GM18951 (cell line): ENCODE data around the gene SUGCT.
"Not testable (repeated sequence)": the region's sequence is repeated elsewhere in the genome, so short reads cannot be mapped to it uniquely, and the experiment has no call there.

ENCODE experiments used
- POLR2A ChIP-seq: IDR thresholded peaks from 4 replicates; pipeline ENCODE4 v1.6.1; 2011; ENCODE audit warnings: mild to moderate bottlenecking; ENCODE audit not compliant: insufficient read length, insufficient read depth; ENCODE audit errors: extremely low read depth
- in situ Hi-C: fragments of 300-500 bp; cut with MboI; formaldehyde crosslinking; loops from one replicate; pipeline ENCODE4 v1.12.0; 2022; ENCODE audit warnings: low sequenced_read_pairs, mixed read lengths, inconsistent platforms; ENCODE audit not compliant: unreplicated experiment

The SUGCT gene

GRCh38 chr7:40162516-40162915 lies 27.7 kb downstream of the SUGCT start:
- in situ Hi-C loops, result no loop called here
- no peak for TF ChIP-seq POLR2A

DNA sequence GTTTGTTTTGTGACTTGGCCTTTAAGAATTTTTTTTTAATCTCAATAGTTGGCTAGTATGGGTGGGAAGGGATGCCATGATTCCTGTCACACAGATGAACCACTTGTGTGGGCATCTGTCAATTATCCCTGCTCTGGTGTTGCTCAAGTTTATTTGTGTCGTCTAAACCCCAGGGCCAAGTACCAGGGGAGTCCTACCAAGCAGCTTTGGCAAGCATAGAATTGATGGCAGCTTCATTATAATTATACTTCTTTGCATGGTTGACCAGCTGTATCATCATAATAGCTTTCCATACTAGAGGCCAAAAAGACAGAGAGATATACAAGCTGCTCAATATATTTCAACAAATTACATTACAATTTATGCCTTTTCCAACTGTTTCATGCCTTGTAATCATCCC lies 30.4 kb downstream of the SUGCT start:
- no peak for TF ChIP-seq POLR2A
- in situ Hi-C loops, result no loop called here

GRCh38 chr7:40167291-40167690 lies 32.5 kb downstream of the SUGCT start:
- in situ Hi-C loops, result no loop called here

GRCh38 chr7:40168266-40168665 lies 33.5 kb downstream of the SUGCT start:
- in situ Hi-C loops, result not testable (repeated sequence)

More at GRCh38 chr7:40167291-40167690, 32.5 kb downstream of the SUGCT start:
- no peak for TF ChIP-seq POLR2A

GRCh38 chr7:40173121-40173520 lies 38.3 kb downstream of the SUGCT start:
- in situ Hi-C loops, result not testable (repeated sequence)

- in situ Hi-C loops, result not testable (repeated sequence)
These were observed 40.5 kb downstream of the SUGCT start for GRCh38 chr7:40175256-40175655.

DNA sequence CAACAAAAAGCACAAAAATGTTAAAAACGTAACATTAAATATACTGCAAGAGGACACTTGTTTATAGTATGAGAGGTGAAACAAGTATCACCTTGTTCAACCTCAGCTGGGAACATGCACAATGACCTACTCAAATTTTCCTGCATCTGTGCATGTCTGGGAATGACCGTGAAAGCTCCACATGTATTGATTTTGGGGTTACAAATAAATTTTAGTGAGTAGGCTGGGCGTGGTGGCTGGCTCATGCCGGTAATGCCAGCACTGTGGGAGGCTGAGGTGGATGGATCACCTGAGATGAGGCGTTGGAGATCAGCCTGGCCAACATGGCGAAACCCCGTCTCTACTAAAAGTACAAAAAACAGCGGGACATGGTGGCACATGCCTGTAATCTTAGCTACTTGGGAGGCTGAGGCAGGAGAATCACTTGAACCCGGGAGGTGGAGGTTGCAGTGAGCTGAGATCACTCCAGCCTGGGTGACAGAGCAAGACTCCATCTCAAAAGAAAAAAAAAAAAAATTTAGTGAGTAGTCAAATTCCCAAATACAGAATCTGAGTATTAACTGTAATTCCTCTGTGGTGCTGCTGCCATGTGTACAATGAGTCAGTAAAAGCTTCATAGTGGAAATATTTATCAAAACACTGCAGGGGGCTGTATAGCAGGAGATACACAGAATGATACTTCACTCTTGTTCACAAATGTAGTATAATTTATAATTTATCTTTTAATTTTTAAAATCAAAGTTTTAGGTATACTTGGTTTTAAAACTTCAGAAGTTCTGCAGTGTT lies 41.1 kb downstream of the SUGCT start:
- in situ Hi-C loops, result no loop called here
- no peak for TF ChIP-seq POLR2A

DNA sequence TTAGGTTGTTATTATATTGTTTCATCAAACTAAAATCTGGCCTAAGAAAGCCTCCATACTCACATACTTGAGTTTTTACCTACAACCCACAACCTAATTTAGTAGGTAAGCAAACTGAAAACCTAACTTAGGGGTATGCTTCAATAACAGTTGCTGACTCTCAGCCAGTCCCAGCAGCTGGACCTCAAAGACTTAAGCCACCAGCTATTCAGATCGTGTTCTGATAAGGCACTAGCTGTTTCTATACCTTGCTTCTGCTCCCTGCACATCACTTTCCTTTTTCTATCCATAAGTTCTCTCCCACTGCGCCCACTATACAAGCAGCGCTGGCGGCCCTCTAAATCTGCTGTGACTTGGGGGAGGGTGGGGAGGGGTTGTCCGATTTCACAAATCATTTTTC lies 42.3 kb downstream of the SUGCT start:
- in situ Hi-C loops, result no loop called here
- TF ChIP-seq POLR2A, result no peak

- TF ChIP-seq POLR2A, result no peak
- in situ Hi-C loops, result no loop called here
These were observed 47.6 kb downstream of the SUGCT start for GRCh38 chr7:40182452-40182851.

DNA sequence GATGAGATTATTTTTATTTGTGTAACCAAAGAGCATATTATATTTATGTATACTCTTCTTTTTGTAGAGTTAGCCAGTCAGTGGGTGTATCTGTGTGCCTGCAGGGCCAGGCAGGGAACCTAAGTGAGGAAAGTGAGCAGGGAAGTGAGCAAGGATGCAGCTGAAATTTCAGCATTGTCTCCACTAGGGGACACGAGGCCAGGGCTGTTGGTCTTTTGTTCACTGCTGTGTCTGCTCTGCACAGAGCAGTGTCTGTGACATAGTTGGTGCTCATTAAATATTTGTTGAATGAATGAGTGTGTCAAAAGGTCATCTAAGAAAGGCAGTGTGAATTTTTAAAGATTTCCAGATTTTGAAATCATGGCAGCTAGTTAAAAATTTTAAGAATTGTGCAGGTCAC lies 51.8 kb downstream of the SUGCT start:
- in situ Hi-C loops, result no loop called here
- no peak for TF ChIP-seq POLR2A

- TF ChIP-seq POLR2A, result no peak
- in situ Hi-C loops, result no loop called here
These were observed 57.2 kb downstream of the SUGCT start for GRCh38 chr7:40192036-40192435.

- in situ Hi-C loops, result no loop called here
- TF ChIP-seq POLR2A, result no peak
These were observed 59.9 kb downstream of the SUGCT start for GRCh38 chr7:40194745-40195144.

DNA sequence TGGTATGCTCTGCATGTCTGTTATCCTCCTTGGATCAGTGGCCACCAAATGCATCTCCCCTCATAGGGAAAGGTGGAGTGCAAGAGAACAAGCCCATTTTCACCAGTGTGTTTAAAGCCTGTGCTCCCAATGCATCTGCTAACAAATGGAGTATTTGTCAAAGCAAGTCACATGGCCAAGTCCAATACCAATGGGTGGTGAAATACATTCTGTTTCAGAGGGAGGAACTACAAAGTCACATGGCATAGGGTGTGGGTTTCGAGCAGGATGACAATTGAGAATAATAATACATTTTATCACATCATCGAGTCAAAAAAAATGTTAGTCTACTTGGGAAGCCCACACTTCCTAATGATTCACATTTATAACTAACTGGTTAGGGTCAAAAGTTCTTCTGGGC lies 62.7 kb downstream of the SUGCT start:
- no peak for TF ChIP-seq POLR2A
- in situ Hi-C loops, result no loop called here

DNA sequence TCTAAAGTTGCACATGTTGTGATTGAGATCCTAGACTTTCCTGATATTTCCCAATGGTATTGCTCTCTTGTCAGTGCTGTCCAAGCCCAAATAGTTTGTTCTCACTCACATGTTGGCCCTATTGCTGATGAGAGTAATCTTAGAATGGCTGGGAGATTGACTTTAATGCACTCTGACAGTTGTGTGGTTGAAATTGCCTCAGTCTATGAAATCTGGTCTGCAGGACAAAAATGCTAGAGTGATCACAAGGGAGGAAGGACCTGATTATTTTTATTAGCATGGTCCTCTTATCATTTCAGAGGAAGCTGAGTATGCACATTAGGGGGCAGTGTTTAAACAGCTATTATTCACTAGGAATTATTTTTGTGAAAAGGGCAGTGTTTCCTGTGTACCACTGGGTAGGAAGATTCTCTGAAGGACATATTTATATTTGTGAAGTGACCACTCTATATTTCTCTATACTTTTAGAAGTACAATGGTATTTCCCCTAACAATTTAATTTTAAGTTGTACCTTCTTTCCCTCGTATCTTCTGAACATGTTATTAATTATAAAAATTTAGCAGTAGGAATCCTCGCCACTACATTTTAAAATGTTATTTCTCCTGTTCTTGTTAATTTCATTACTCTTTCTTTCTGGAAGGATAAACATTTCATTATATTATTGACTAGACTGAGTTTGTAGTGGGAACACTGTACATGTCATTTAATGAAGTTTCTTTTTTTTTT lies 64.4 kb downstream of the SUGCT start:
- no peak for TF ChIP-seq POLR2A
- in situ Hi-C loops, result no loop called here
